ENCODE data around the gene RPS6KA4.

RPS6KA4 gene

DNA sequence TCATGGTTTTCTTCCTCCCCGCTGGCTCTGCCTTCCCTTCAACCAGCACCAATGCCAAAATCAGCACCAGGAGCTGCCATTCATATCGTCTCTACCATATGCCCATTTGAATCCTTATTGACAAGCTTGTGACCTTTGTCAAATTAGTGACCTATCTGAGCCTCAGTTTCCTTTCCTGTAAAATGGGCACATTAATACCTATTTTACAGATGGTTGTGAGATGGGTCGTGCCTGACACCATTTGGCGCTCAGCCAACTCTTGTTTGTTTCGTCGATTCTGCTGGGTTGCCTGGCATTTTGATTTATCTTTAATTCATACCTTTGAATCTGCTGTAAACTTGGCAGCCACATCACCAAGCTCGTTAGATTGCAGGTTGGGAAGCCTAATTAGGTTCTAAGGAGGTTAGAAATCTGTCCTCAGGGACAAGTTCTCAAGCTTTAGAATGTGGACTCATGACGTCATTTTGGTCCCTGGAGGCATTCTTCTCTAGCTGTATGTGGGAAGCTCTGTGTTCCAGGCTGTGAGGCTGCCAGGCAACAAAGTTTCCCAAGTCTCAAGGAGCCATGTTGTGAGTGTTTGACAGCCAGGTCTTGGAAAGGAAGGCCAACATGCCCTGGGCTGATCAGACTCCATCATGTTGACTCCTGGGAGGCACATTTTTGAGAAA is 61.0 kb downstream of the RPS6KA4 start:
- DNase-seq (ENCODE audit: low read depth in 2 of 2), result no peak
